Measurements from ENCODE around the gene MOGAT3. TPM values are rescaled to one million over a fixed set of nuclear protein-coding genes. Genes with fewer than 3 reads are reported as not detected.

Gene MOGAT3
- total and polyA plus RNA-seq, 2 of the 4 experiments (the other 2 are of a cell fraction), result not detected

- Histone ChIP-seq H3K14ac (replicated peaks; ENCODE audit: low read depth, low read length) (no peak overlapping the region), H3K4me2 (ENCODE audit: low read depth, low read length) (no peak overlapping the region), H4K8ac (ENCODE audit: low read depth in 2 of 2, low read length in 2 of 2) (no peak overlapping the region), H2AFZ (replicated peaks; ENCODE audit: low read length, poor library complexity) (no peak overlapping the region), H3K79me1 (ENCODE audit: low read depth in 1 of 2, low read length in 2 of 2) (peaks cover 12 to 45% of the 10 kb centered on the region in 2 experiments), H4K91ac (ENCODE audit: insufficient read depth, low read depth, low read length) (no peak overlapping the region), H3K4ac (ENCODE audit: low read depth, low read length) (no peak overlapping the region), H3K9ac (ENCODE audit: low read depth, low read length) (no peak overlapping the region), H3K18ac (ENCODE audit: low read depth, low read length) (no peak overlapping the region), H2BK5ac (ENCODE audit: low read depth, low read length, poor library complexity, severe bottlenecking) (no peak overlapping the region), H2AK9ac (replicated peaks; ENCODE audit: low read depth, low read length, poor library complexity) (no peak overlapping the region), H3K36me3 (ENCODE audit: control insufficient read depth, insufficient read depth, low read length) (peaks cover 36% of the 10 kb centered on the region), H2BK15ac (ENCODE audit: low read depth, low read length) (no peak overlapping the region), H3K27ac (ENCODE audit: insufficient read depth, low read length) (no peak overlapping the region), H4K20me1 (ENCODE audit: insufficient read depth, low read length) (peaks cover 16% of the 10 kb centered on the region), H3K9me3 (ENCODE audit: control insufficient read depth, insufficient read depth, low read length) (no peaks in the 10 kb centered on the region), H4K5ac (ENCODE audit: low read depth, low read length) (no peak overlapping the region), H2BK20ac (ENCODE audit: low read depth, low read length) (no peak overlapping the region), H3K9me1 (ENCODE audit: insufficient read depth, low read length) (no peaks in the 10 kb centered on the region; the same call in 1 of the 2 replicates), H3K4me3 (ENCODE audit: insufficient read depth, low read depth, low read length) (no peak overlapping the region), H3K56ac (ENCODE audit: extremely low read depth, insufficient read depth, low read length) (no peak overlapping the region), H2BK120ac (ENCODE audit: low read depth, low read length) (no peak overlapping the region), H3K27me3 (ENCODE audit: control insufficient read depth, insufficient read depth, low read length) (no peaks in the 10 kb centered on the region), H2AK5ac (ENCODE audit: low read depth, low read length) (no peak overlapping the region), H3K4me1 (ENCODE audit: control insufficient read depth, insufficient read depth, low read length) (peaks cover 10% of the 10 kb centered on the region), H3K23ac (ENCODE audit: low read depth, low read length) (no peak overlapping the region)
- dilution Hi-C loops (cut with HindIII; ENCODE audit: low sequenced_read_pairs, unreplicated experiment), result no loop called here
- WGBS, 2 experiments (ENCODE audit: extremely low coverage in 2 of 2, insufficient read length in 1 of 2), result 95% methylated on average over 8 of the region's 27 CpGs; no CpG with 5 or more reads in 1 of the 2 experiments
- no TSS peak for BruUV-seq (replicated peaks)
- DNase-seq (no peak), ATAC-seq (ENCODE audit: low read depth) (no peak)
- ChIA-PET CTCF (no interaction called here), POLR2A (ENCODE audit: unreplicated experiment) (no interaction called here)
- TF ChIP-seq USF2 (IDR thresholded peaks at IDR 0.05; ENCODE audit: low read depth, low read length), result no peak
- no peak for TF ChIP-seq CTCF (conservative IDR thresholded peaks at IDR 0.05; ENCODE audit: low read depth, low read length)
- TF ChIP-seq BHLHE40 (IDR thresholded peaks at IDR 0.05; ENCODE audit: low read depth, low read length), result no peak
- no peak for TF ChIP-seq CEBPB (IDR thresholded peaks at IDR 0.05; ENCODE audit: low read depth, low read length)
- no peak for TF ChIP-seq MXI1 (IDR thresholded peaks at IDR 0.05; ENCODE audit: borderline replicate concordance, low read depth, low read length)
- no peak for TF ChIP-seq MAZ (IDR thresholded peaks at IDR 0.05; ENCODE audit: borderline replicate concordance, low read depth, low read length)
- TF ChIP-seq FOS (IDR thresholded peaks at IDR 0.05; ENCODE audit: low read depth, low read length), result no peak
- no peak for TF ChIP-seq RCOR1 (IDR thresholded peaks at IDR 0.05; ENCODE audit: insufficient replicate concordance, low read length)
- TF ChIP-seq NFE2L2 (IDR thresholded peaks at IDR 0.05; ENCODE audit: low read depth, low read length), result no peak
- TF ChIP-seq RFX5 (IDR thresholded peaks at IDR 0.05; ENCODE audit: low read depth, low read length), result no peak
- TF ChIP-seq MAFK (IDR thresholded peaks at IDR 0.05; ENCODE audit: low read depth, low read length), result no peak
- no peak for TF ChIP-seq RAD21 (IDR thresholded peaks at IDR 0.05; ENCODE audit: low read length)
- no peak for TF ChIP-seq POLR2A (IDR thresholded peaks at IDR 0.05; ENCODE audit: low read depth, low read length)
- no peak for TF ChIP-seq ELK1 (IDR thresholded peaks at IDR 0.05; ENCODE audit: borderline replicate concordance, low read depth, low read length)
- TF ChIP-seq SMC3 (IDR thresholded peaks at IDR 0.05; ENCODE audit: low read depth, low read length), result no peak
- TF ChIP-seq CHD1 (IDR thresholded peaks at IDR 0.05; ENCODE audit: low read depth, low read length), result no peak
- in situ Hi-C loops (cut with MboI; ENCODE audit: low sequenced_read_pairs), result no loop called here
- intact Hi-C loops (cut with micrococcal nuclease), result no loop called here
These were observed 38.5 kb upstream of the MOGAT3 start for GRCh38 chr7:101239191-101239950.

Data from IMR-90 (cell line).